GM21423 (cell line): ENCODE measurements around the gene PUS7L.

Experiments used
- ATAC-seq: cut with Tn5 transposase; IDR thresholded peaks from one replicate; pipeline ENCODE4 v1.9.1; 2021; ENCODE audit warnings: mild to moderate bottlenecking, moderate library complexity; ENCODE audit not compliant: unreplicated experiment

PUS7L gene

DNA sequence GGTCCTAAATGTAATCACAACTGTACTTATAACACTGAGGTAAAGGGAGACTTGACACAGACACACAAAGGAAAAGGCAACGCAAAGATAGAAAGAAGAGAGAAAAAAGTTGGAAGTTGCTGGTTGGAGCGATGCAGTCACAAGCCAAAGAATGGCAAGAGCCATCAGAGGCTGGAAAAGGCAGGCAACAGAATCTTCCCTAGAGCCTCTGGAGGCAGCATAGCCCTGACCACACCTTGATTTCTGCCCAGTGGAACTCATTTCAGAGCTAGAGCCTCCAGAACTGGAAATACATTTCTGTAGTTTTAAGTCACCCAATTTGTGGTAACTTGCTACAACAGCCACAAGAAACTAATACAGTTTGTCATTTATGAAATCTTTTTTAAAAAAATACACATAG, 89.2 kb downstream of the PUS7L start:
- no peak for ATAC-seq
